ENCODE results near the gene TPD52L2.
A peak's percentile ranks its signal among the peaks of the same experiment; 100 is the strongest.

TPD52L2 gene

DNA sequence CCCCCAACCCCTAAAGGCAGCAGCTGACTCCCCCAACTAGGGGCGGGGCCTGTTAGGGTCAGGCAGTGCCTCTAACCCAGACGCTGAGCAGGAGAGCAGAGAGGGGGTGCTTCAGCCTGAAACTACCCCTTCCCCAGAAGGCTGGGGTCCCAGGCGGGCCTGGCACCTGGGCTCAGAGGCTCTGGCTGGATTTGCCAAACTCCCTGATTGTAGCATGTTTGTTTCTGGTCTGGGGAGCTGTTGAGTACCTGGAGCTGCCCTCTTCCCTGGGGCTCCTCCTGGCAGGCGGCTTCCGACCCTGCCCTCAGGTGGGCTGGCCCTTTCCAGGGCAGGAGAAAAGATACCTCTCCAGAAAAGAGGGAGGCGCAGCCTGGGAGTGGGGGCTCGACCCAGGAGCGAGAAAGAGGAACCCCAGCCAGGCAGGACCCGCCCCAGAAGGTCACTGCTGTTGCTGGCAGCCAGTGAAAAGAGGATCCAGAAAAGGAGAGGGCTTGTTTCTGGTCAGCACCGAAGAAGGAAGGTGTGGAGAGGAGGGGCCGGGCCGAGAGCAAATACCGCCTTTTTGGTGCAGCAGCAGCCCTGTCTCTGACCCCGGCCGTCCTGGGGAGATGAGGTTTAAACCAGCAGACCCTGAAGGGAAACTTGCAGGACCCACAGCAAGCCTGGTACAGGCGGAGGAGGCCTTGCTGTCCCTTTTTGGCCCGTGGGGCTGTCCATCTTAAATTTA, 4.6 kb upstream of the TPD52L2 start:
- 38% methylated on average over 14 of the region's 17 CpGs for WGBS (ENCODE audit: insufficient coverage)
- H3K36me3 ChIP-seq (ENCODE audit: control insufficient read depth in 4 of 4, insufficient read depth in 4 of 4, low read length in 3 of 4) = peaks cover 0 to 20% (median 11%) of the 10 kb centered on the region in 4 experiments
- POLR2A ChIA-PET = interaction anchor here (2.4 kb wide), 1 partner anchor 13 kb away, joined by 8 read pairs; no protein-coding TSS in a partner anchor
- H3K4me1 ChIP-seq (ENCODE audit: control extremely low read depth in 1 of 4, control insufficient read depth in 4 of 4, insufficient read depth in 4 of 4, low read length in 3 of 4) = peaks cover 0 to 91% (median 67%) of the 10 kb centered on the region in 4 experiments
- peak overlapping the region in 1 of 2 experiments; percentile 49 for H3K27ac ChIP-seq (ENCODE audit: insufficient read depth in 1 of 2, low read depth in 1 of 2, low read length in 2 of 2, poor library complexity in 1 of 2, severe bottlenecking in 2 of 2)
- peak overlapping the region in 2 of 7 experiments; percentile 4 to 38 for H3K4me3 ChIP-seq (ENCODE audit: control insufficient read depth in 1 of 7, extremely low read depth in 1 of 7, insufficient read depth in 4 of 7, low read depth in 2 of 7, low read length in 6 of 7)
- CTCF ChIA-PET = interaction anchor here (1.8 kb wide), 1 partner anchor 38 kb away, joined by 5 read pairs; no protein-coding TSS in a partner anchor
- no peaks in the 10 kb centered on the region for H3K9me3 ChIP-seq (ENCODE audit: control extremely low read depth in 1 of 5, control insufficient read depth in 4 of 5, insufficient read depth in 2 of 5, low read depth in 1 of 5, low read length in 4 of 5)
- peak in 1 of 3 donors; percentile 45 for DNase-seq
- H3K27me3 ChIP-seq (replicated peaks in 2 of 5; ENCODE audit: control insufficient read depth in 4 of 5, insufficient read depth in 5 of 5, low read length in 4 of 5) = no peaks in the 10 kb centered on the region

DNA sequence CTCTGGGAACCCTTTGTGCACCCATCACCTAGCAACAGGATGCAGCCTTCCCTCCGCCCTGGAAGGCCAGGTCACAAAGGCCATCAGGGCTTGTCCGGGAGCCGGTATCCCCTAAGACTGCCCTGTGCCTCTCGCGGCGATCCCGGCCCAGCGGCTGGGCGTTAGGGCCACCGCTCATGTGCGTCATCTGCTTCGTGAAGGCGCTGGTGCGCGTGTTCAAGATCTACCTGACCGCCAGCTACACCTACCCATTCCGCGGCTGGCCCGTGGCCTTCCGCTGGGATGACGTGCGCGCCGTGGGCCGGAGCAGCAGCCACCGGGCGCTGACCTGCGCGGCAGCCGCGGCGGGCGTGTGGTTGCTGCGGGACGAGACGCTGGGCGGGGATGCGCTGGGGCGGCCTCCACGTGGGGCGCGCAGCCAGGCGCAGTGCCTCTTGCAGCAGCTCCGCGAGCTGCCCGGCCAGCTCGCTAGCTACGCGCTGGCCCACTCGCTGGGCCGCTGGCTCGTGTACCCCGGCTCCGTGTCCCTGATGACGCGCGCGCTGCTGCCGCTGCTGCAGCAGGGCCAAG, 3.6 kb upstream of the TPD52L2 start, which contains the start of gene ABHD16B:
ABHD16B (plus strand) TSS at position 134 of the 570 bp plus-strand sequence; CDS start at position 177, 43 bp downstream.
- no peak for DNase-seq
- no peaks in the 10 kb centered on the region for H3K27me3 ChIP-seq (replicated peaks in 2 of 5; ENCODE audit: control insufficient read depth in 4 of 5, insufficient read depth in 5 of 5, low read length in 4 of 5)
- CTCF ChIA-PET = interaction anchor here (1.8 to 2.7 kb wide), 2 partner anchors 39 to 86 kb away, joined by 5 to 10 read pairs; no protein-coding TSS in a partner anchor
- H3K36me3 ChIP-seq (ENCODE audit: control insufficient read depth in 4 of 4, insufficient read depth in 4 of 4, low read length in 3 of 4) = peaks cover 0 to 20% (median 11%) of the 10 kb centered on the region in 4 experiments
- H3K4me3 ChIP-seq (ENCODE audit: control insufficient read depth in 1 of 7, extremely low read depth in 1 of 7, insufficient read depth in 4 of 7, low read depth in 2 of 7, low read length in 6 of 7) = peak within 1 kb of the TSS in 2 of 7 experiments; percentile 36 to 38
- H3K9me3 ChIP-seq (ENCODE audit: control extremely low read depth in 1 of 5, control insufficient read depth in 4 of 5, insufficient read depth in 2 of 5, low read depth in 1 of 5, low read length in 4 of 5) = no peaks in the 10 kb centered on the region
- peaks cover 0 to 91% (median 70%) of the 10 kb centered on the region in 4 experiments for H3K4me1 ChIP-seq (ENCODE audit: control extremely low read depth in 1 of 4, control insufficient read depth in 4 of 4, insufficient read depth in 4 of 4, low read length in 3 of 4)
- POLR2A ChIA-PET = no interaction called here
- WGBS (ENCODE audit: insufficient coverage) = 96% methylated on average over 53 of the region's 59 CpGs
- peak within 1 kb of the TSS in 1 of 2 experiments; percentile 49 for H3K27ac ChIP-seq (ENCODE audit: insufficient read depth in 1 of 2, low read depth in 1 of 2, low read length in 2 of 2, poor library complexity in 1 of 2, severe bottlenecking in 2 of 2)

DNA sequence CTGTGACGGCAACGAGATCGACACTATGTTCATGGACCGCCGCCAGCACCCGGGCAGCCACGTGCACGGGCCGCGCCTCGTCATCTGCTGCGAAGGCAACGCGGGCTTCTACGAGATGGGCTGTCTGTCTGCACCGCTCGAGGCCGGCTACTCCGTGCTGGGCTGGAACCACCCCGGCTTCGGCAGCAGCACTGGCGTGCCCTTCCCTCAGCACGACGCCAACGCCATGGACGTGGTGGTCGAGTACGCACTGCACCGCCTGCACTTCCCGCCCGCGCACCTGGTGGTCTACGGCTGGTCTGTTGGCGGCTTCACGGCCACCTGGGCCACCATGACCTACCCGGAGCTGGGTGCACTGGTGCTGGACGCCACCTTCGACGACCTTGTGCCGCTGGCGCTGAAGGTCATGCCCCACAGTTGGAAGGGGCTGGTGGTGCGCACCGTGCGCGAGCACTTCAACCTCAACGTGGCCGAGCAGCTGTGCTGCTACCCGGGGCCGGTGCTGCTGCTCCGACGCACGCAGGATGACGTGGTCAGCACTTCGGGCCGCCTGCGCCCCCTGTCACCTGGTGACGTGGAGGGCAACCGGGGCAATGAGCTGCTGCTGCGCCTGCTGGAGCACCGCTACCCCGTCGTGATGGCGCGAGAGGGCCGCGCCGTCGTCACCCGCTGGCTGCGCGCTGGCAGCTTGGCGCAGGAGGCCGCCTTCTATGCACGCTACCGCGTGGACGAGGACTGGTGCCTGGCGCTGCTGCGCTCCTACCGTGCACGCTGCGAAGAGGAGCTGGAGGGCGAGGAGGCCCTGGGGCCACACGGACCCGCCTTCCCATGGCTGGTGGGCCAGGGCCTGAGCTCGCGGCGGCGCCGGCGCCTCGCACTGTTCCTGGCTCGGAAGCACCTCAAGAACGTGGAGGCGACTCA, 2.8 kb upstream of the TPD52L2 start:
- DNase-seq = no peak
- Histone ChIP-seq H3K9me3 (ENCODE audit: control extremely low read depth in 1 of 5, control insufficient read depth in 4 of 5, insufficient read depth in 2 of 5, low read depth in 1 of 5, low read length in 4 of 5) (no peaks in the 10 kb centered on the region), H3K36me3 (ENCODE audit: control insufficient read depth in 4 of 4, insufficient read depth in 4 of 4, low read length in 3 of 4) (peaks cover 0 to 20% (median 11%) of the 10 kb centered on the region in 4 experiments), H3K4me3 (ENCODE audit: control insufficient read depth in 1 of 7, extremely low read depth in 1 of 7, insufficient read depth in 4 of 7, low read depth in 2 of 7, low read length in 6 of 7) (no peak overlapping the region), H3K27ac (ENCODE audit: insufficient read depth in 1 of 2, low read depth in 1 of 2, low read length in 2 of 2, poor library complexity in 1 of 2, severe bottlenecking in 2 of 2) (no peak overlapping the region), H3K27me3 (replicated peaks in 2 of 5; ENCODE audit: control insufficient read depth in 4 of 5, insufficient read depth in 5 of 5, low read length in 4 of 5) (no peaks in the 10 kb centered on the region), H3K4me1 (ENCODE audit: control extremely low read depth in 1 of 4, control insufficient read depth in 4 of 4, insufficient read depth in 4 of 4, low read length in 3 of 4) (peaks cover 0 to 86% (median 66%) of the 10 kb centered on the region in 4 experiments)
- WGBS (ENCODE audit: insufficient coverage) = 96% methylated on average over 95 of the region's 95 CpGs
- ChIA-PET CTCF (interaction anchor here (0.8 to 2.7 kb wide), 5 partner anchors 19 to 87 kb away, joined by 3 to 10 read pairs (median 3); no protein-coding TSS in a partner anchor), POLR2A (no interaction called here)

DNA sequence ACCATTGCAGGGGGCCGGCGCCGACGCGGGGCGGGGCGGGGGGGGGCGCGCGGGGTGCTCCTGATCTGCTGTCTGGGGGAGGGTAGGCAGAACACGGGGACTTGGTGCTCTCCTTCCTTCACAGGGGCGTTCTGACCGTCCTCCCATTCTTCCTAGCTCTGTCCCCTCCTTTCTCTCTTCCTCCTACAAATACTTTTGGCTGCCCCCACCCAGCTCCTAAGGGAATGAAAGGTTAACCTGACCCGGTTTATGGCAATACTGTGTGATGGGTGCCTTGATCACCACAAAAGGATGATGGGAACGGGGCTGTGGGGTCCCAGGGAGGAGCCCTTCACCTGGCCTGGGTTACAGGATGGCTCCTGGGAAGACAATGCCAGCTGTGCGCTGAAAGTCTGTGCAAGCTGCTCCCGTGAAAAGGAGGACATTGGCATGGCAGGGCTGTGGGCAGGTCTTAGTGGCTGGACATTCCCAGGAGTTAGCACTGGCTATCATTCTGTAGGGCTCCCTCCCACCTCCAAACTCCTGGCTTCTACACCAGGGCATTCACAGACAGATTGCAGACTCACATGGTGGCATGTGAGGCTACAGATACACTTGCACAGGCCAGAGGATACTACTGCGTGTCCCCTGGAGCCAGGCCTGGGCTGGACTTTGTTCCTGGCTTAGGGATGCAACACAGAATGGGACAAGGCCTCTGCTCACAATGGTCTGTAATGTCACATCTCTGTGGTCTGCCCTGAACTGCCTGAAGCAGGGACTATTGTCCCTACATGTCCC, 1.9 kb upstream of the TPD52L2 start:
- no peak for DNase-seq
- CTCF ChIA-PET = interaction anchor here (0.5 to 2.7 kb wide), 14 partner anchors 9 to 326 kb away, joined by 3 to 12 read pairs (median 3); partner anchors contain the start of gene PTK6
- WGBS (ENCODE audit: insufficient coverage) = 85% methylated on average over 9 of the region's 18 CpGs

DNA sequence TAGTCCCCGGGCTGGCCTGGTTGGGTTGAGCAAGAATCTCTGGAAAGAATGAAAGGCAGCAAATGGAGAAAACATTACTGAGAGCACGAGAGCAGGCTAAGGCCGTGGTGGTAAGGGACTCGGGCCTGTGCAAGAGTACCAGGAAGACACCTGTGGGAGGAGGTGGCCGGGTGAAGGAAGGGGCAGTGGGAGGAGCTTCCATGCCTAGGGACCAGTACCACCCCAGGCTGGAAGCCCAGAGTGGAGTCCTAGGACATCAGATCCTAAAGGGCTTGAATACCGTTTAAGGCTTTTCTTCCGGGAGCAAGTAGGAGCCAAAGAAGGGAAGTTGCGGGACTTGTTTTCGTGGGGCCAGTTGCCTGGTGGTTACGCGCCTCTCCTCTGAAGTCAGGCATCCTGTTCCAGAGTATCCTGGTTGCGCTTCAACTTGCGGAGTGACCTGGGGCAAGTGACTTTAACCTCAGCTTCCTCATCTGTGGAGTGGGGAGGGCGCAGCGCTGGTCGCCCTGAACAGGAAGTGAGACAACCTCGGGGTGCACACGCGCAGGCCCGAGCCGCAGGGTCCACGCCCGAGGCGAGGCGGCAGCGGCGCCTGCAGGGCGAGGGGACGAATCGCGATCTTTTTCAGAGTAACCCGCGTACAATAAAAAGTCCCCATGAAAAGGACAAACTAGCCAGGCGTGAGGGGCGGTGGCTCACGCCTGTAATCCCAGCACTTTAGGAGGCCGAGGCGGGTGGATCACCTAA, 1.1 kb upstream of the TPD52L2 start:
- peak; percentile 93 to 96 (median 95) for DNase-seq
- no peaks in the 10 kb centered on the region for H3K27me3 ChIP-seq (replicated peaks in 2 of 5; ENCODE audit: control insufficient read depth in 4 of 5, insufficient read depth in 5 of 5, low read length in 4 of 5)
- H3K36me3 ChIP-seq (ENCODE audit: control insufficient read depth in 4 of 4, insufficient read depth in 4 of 4, low read length in 3 of 4) = peaks cover 0 to 28% (median 19%) of the 10 kb centered on the region in 4 experiments
- H3K9me3 ChIP-seq (ENCODE audit: control extremely low read depth in 1 of 5, control insufficient read depth in 4 of 5, insufficient read depth in 2 of 5, low read depth in 1 of 5, low read length in 4 of 5) = no peaks in the 10 kb centered on the region
- peak overlapping the region; percentile 61 to 93 for H3K27ac ChIP-seq (ENCODE audit: insufficient read depth in 1 of 2, low read depth in 1 of 2, low read length in 2 of 2, poor library complexity in 1 of 2, severe bottlenecking in 2 of 2)
- 4% methylated on average over 24 of the region's 38 CpGs for WGBS (ENCODE audit: insufficient coverage)
- CTCF ChIA-PET = interaction anchor here (0.5 to 2.7 kb wide), 18 partner anchors 9 to 326 kb away, joined by 3 to 12 read pairs (median 4); partner anchors contain the start of genes DNAJC5 and PTK6
- peaks cover 0 to 69% (median 49%) of the 10 kb centered on the region in 4 experiments for H3K4me1 ChIP-seq (ENCODE audit: control extremely low read depth in 1 of 4, control insufficient read depth in 4 of 4, insufficient read depth in 4 of 4, low read length in 3 of 4)
- POLR2A ChIA-PET = interaction anchor here (1.0 to 1.7 kb wide), 6 partner anchors 10 to 157 kb away, joined by 3 to 5 read pairs (median 3); partner anchors contain the start of gene ZBTB46
- peak overlapping the region; percentile 59 to 95 (median 89) for H3K4me3 ChIP-seq (ENCODE audit: control insufficient read depth in 1 of 7, extremely low read depth in 1 of 7, insufficient read depth in 4 of 7, low read depth in 2 of 7, low read length in 6 of 7)

More for the DNA sequence above, 1.9 kb upstream of the TPD52L2 start:
- Histone ChIP-seq H3K4me1 (ENCODE audit: control extremely low read depth in 1 of 4, control insufficient read depth in 4 of 4, insufficient read depth in 4 of 4, low read length in 3 of 4) (peaks cover 0 to 77% (median 57%) of the 10 kb centered on the region in 4 experiments), H3K27ac (ENCODE audit: insufficient read depth in 1 of 2, low read depth in 1 of 2, low read length in 2 of 2, poor library complexity in 1 of 2, severe bottlenecking in 2 of 2) (peak overlapping the region; percentile 61 to 93), H3K27me3 (replicated peaks in 2 of 5; ENCODE audit: control insufficient read depth in 4 of 5, insufficient read depth in 5 of 5, low read length in 4 of 5) (no peaks in the 10 kb centered on the region), H3K9me3 (ENCODE audit: control extremely low read depth in 1 of 5, control insufficient read depth in 4 of 5, insufficient read depth in 2 of 5, low read depth in 1 of 5, low read length in 4 of 5) (no peaks in the 10 kb centered on the region), H3K36me3 (ENCODE audit: control insufficient read depth in 4 of 4, insufficient read depth in 4 of 4, low read length in 3 of 4) (peaks cover 0 to 23% (median 13%) of the 10 kb centered on the region in 4 experiments), H3K4me3 (ENCODE audit: control insufficient read depth in 1 of 7, extremely low read depth in 1 of 7, insufficient read depth in 4 of 7, low read depth in 2 of 7, low read length in 6 of 7) (peak overlapping the region in 6 of 7 experiments; percentile 13 to 95 (median 91))
- POLR2A ChIA-PET = interaction anchor here (1.0 to 1.2 kb wide), 3 partner anchors 19 to 156 kb away, joined by 3 read pairs; no protein-coding TSS in a partner anchor

All from common myeloid progenitor, CD34-positive (primary cell).